ENCODE results near the gene XYLB.

Gene XYLB

DNA sequence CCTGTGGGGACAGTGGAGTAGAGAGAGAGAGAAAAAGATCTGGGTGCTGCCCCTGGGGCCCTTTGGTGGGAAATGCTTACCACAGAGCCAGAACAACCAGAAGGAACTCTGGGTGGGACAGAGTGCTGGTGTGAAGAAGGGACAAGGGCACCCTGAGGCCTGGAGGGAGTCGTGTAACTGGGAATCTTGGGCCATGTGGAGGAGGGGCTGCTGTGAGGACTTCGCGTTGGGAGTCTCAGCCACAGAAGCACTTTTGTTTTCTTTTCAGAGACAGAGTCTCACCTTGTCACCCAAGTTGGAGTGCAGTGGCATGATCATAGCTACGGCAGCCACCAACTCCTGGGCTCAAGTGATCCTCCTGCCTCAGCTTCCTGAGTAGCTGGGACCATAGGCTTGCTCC is 24.3 kb downstream of the XYLB start:
- CTCF ChIA-PET, result interaction anchor here (1.1 to 1.7 kb wide), 2 partner anchors 12 to 25 kb away, joined by 3 read pairs; no protein-coding TSS in a partner anchor
- H3K4me3 ChIP-seq (ENCODE audit: low read depth, low read length), result no peak overlapping the region
- no peak for DNase-seq (ENCODE audit: low read depth, low spot score)
- TF ChIP-seq, protein P1, sequence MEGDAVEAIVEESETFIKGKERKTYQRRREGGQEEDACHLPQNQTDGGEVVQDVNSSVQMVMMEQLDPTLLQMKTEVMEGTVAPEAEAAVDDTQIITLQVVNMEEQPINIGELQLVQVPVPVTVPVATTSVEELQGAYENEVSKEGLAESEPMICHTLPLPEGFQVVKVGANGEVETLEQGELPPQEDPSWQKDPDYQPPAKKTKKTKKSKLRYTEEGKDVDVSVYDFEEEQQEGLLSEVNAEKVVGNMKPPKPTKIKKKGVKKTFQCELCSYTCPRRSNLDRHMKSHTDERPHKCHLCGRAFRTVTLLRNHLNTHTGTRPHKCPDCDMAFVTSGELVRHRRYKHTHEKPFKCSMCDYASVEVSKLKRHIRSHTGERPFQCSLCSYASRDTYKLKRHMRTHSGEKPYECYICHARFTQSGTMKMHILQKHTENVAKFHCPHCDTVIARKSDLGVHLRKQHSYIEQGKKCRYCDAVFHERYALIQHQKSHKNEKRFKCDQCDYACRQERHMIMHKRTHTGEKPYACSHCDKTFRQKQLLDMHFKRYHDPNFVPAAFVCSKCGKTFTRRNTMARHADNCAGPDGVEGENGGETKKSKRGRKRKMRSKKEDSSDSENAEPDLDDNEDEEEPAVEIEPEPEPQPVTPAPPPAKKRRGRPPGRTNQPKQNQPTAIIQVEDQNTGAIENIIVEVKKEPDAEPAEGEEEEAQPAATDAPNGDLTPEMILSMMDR (IDR thresholded peaks at IDR 0.05; ENCODE audit: insufficient read depth, low read length, missing control alignments), result no peak
- POLR2A ChIA-PET, result no interaction called here

DNA sequence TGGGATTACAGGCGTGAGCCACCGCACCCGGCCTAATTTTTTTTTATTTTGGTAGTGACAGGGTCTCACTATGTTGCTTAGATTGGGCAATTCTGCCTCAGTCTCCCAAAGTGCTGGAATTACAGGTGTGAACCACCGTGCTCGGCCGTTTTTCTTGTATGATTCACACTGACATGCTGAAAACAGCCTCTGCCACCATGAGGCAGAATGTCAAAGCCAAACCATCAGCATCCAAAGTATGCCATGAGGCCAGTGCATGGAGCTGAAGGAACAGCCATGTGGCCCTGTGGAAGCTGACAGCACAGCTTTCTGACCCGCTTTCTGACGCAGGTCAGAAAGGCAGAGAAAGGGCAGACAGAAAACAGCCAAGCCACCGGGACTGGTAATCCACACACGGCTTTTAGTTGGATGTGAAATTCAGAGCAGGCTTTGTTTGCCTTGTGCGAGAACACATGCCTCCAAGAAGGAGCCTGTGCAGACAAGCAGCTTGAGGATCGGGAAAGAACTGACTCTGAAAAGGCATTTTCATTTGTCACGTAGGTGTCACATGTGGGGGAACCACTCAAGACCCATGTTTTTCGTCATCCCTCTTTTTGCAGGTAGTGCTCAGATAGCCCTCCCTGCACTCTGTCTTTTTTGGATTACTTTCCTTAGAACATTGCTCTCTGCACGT is 25.1 kb downstream of the XYLB start:
- TF ChIP-seq, protein P1 (IDR thresholded peaks at IDR 0.05; ENCODE audit: insufficient read depth, low read length, missing control alignments), result no peak
- CTCF ChIA-PET, result interaction anchor here (1.7 kb wide), 1 partner anchor 13 kb away, joined by 3 read pairs; no protein-coding TSS in a partner anchor
- POLR2A ChIA-PET, result no interaction called here
- DNase-seq (ENCODE audit: low read depth, low spot score), result no peak
- no peak overlapping the region for H3K4me3 ChIP-seq (ENCODE audit: low read depth, low read length)

DNA sequence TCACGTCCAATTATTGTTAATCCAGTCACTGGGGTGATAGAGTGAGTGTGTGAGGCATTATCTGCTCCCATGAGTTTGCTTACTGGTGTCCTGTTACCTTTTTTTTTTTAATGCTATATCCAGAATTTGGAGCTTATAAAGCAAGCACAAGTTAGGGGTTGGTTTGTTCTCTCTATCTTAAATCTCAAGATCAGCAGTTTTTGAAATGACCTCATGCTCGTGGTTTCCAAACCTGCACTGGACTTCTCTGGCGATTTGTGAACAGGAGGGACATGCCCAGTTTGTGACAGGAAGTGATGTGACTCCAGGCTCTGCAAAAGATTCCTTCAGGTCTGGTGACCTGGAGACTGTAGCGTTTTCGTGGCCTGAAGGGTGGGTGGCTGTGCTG is 25.6 kb downstream of the XYLB start:
- no peak overlapping the region for H3K4me3 ChIP-seq (ENCODE audit: low read depth, low read length)
- POLR2A ChIA-PET, result no interaction called here
- TF ChIP-seq, protein P1 (IDR thresholded peaks at IDR 0.05; ENCODE audit: insufficient read depth, low read length, missing control alignments), result no peak
- no peak for DNase-seq (ENCODE audit: low read depth, low spot score)
- CTCF ChIA-PET, result interaction anchor here (1.7 kb wide), 1 partner anchor 14 kb away, joined by 3 read pairs; no protein-coding TSS in a partner anchor

DNA sequence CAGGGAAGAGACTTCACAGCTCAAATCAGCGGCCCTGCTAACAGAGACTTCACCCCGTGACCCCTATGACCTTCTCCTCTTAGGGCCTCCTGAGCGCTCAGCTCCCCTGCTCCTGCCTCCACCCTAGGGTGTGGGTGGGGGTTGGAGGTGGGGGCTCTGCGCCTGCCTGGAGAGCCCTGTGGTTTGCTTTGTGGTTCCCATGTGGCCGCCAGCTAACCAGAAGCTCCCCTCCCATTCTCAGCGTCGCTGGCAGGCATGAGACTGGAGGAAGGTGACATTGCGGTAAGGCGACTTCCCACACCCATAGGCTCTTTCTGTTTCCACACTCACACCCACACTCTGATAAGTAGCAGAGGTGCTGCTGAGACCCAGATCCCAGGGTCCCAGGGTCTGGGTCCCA is 27.6 kb downstream of the XYLB start:
- CTCF ChIA-PET, result interaction anchor here (1.9 kb wide), 1 partner anchor 105 kb away, joined by 6 read pairs; no protein-coding TSS in a partner anchor
- no peak overlapping the region for H3K4me3 ChIP-seq (ENCODE audit: low read depth, low read length)
- TF ChIP-seq, protein P1 (IDR thresholded peaks at IDR 0.05; ENCODE audit: insufficient read depth, low read length, missing control alignments), result no peak
- POLR2A ChIA-PET, result no interaction called here
- no peak for DNase-seq (ENCODE audit: low read depth, low spot score)

DNA sequence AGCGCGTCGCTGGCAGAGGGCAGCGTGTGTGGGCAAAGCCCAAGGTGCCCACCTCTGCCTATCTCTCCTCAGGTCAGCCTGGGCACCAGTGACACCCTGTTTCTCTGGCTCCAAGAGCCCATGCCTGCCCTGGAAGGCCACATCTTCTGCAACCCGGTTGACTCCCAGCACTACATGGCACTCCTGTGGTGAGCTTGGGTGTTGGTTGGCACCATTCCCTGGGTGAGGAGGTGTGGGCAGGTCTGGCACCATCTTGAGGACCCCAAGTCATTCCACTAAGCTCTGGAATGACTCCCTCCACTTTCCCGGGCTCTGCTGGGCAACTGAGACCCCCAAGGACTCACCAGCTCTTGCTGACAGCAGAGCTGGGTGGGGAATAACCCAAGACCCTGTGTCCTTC is 28.5 kb downstream of the XYLB start:
- POLR2A ChIA-PET, result no interaction called here
- CTCF ChIA-PET, result interaction anchor here (1.3 to 1.9 kb wide), 2 partner anchors 29 to 104 kb away, joined by 5 to 6 read pairs; partner anchors contain the start of gene XYLB
- TF ChIP-seq, protein P1 (IDR thresholded peaks at IDR 0.05; ENCODE audit: insufficient read depth, low read length, missing control alignments), result no peak

DNA sequence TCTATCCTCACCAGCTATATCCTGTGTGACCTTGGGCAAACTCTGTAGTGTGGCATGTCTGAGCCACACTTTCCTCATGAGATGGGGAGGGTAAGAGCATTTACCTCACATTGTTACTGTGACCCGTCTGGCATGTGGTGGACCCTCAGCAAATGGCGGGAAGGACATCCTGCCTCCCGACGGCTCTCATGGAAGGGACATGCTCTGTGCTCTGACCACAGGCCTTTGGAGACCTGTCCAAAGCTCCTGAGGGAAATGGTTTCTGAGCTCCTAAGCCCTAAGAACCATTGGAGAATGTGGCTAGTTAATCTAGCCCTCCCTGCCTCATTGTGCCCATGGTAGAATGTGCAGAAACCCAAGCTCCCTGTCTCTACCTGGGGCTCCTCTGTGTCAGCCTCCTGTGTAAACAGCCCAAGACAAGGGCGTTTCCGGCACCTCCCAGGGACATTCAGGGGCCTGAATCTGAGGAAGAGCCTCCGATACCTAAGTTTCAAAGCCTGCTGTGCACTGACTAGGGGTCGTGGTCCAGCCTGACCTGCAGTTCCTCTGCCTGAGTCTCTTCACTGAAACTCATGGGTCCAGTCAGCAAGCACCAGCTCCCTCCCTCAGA is 29.0 kb downstream of the XYLB start:
- POLR2A ChIA-PET, result no interaction called here
- TF ChIP-seq, protein P1 (IDR thresholded peaks at IDR 0.05; ENCODE audit: insufficient read depth, low read length, missing control alignments), result no peak
- no peak for DNase-seq (ENCODE audit: low read depth, low spot score)
- H3K4me3 ChIP-seq (ENCODE audit: low read depth, low read length), result no peak overlapping the region
- CTCF ChIA-PET, result interaction anchor here (1.3 to 1.9 kb wide), 2 partner anchors 29 to 104 kb away, joined by 5 to 6 read pairs; partner anchors contain the start of gene XYLB

More for the DNA sequence above, 28.5 kb downstream of the XYLB start:
- H3K4me3 ChIP-seq (ENCODE audit: low read depth, low read length), result no peak overlapping the region
- no peak for DNase-seq (ENCODE audit: low read depth, low spot score)

All from AG04449 (cell line).